Hepatocyte (in vitro differentiated cells): ENCODE results near the gene CDC7.

Experiments used
- EZH2 ChIP-seq: fragments of 200-600 bp; sonication (generic); IDR thresholded peaks from 2 replicates; pipeline ENCODE4 v1.6.1; 2016; ENCODE audit warnings: antibody characterized with exemption, mild to moderate bottlenecking, borderline replicate concordance
- EZH2phosphoT487 ChIP-seq: fragments of 200-600 bp; sonication (generic); IDR thresholded peaks from one replicate; pipeline ENCODE4 v1.6.1; 2018; ENCODE audit warnings: antibody characterized with exemption, mild to moderate bottlenecking, low read depth, moderate library complexity; ENCODE audit not compliant: unreplicated experiment, severe bottlenecking
- TF ChIP-seq, protein P1 (sequence below): fragments of 200-600 bp; sonication (generic); IDR thresholded peaks from 2 replicates; pipeline ENCODE4 v1.5.1; 2016; ENCODE audit warnings: antibody characterized with exemption, mild to moderate bottlenecking; ENCODE audit not compliant: poor library complexity

- TF ChIP-seq, protein P1, sequence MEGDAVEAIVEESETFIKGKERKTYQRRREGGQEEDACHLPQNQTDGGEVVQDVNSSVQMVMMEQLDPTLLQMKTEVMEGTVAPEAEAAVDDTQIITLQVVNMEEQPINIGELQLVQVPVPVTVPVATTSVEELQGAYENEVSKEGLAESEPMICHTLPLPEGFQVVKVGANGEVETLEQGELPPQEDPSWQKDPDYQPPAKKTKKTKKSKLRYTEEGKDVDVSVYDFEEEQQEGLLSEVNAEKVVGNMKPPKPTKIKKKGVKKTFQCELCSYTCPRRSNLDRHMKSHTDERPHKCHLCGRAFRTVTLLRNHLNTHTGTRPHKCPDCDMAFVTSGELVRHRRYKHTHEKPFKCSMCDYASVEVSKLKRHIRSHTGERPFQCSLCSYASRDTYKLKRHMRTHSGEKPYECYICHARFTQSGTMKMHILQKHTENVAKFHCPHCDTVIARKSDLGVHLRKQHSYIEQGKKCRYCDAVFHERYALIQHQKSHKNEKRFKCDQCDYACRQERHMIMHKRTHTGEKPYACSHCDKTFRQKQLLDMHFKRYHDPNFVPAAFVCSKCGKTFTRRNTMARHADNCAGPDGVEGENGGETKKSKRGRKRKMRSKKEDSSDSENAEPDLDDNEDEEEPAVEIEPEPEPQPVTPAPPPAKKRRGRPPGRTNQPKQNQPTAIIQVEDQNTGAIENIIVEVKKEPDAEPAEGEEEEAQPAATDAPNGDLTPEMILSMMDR, result no peak
- TF ChIP-seq EZH2 (no peak), EZH2phosphoT487 (no peak)
Measured at GRCh38 chr1:91476533-91477217, 24.0 kb upstream of the CDC7 start.
